ENCODE measurements around the gene SIRPD.
"Not testable (repeated sequence)": the region's sequence is repeated elsewhere in the genome, so short reads cannot be mapped to it uniquely, and the experiment has no call there.

Gene SIRPD

DNA sequence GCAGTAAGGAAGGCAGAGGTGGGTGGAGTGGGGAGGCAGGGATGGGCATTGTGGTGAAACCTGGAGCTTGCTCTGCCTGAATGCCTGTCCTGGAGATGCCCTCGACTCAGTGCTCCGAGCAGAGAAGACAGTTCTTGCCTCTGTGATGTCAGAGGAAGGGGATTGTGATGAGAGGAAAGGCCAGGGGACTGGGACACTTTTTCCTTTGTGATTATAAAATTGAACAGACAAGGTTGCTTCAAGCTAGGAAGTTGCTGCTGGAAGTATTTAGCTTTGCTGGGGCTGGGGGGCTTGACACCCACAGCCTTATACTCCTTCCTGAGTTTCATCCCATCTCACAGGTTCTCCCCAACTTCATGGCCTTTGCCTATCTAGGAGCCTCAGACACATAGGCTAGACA is at the start of gene SIRPD:
TSS of gene SIRPD (minus strand) at position 101 of the 400 bp plus-strand sequence. CDS start at position 49, 52 bp downstream.
- Mint-ChIP-seq H3K9me3 (peaks cover 2% of the 10 kb centered on the region), H3K27me3 (no peaks in the 10 kb centered on the region), H3K27ac (peak within 1 kb of the TSS; percentile 12), H3K36me3 (peaks cover 8% of the 10 kb centered on the region), H3K4me1 (peaks cover 24% of the 10 kb centered on the region), H3K4me3 (no peak within 1 kb of the TSS)

DNA sequence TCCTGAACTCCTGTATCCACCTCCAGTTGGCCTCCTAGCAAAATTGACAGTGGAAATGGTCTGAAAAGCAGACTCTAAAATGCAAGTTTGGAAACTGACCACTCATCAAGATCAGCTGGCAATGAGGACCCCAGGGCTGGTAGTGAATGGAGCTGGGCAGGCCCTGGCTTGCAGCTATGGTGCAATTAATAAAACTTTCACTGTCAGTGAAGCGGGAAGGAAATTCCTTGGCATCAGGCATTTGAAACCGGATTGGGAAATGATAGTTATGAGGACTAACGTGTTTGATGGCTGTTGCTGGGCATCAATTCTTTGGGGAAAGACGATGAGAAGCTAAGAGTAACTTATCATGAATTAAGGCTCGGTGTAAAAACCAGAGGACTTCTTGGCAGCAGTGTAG is 43.2 kb upstream of the SIRPD start:
- Mint-ChIP-seq H3K27me3 (no peaks in the 10 kb centered on the region), H3K36me3 (no peaks in the 10 kb centered on the region), H3K9me3 (no peaks in the 10 kb centered on the region), H3K27ac (no peak overlapping the region), H3K4me1 (no peaks in the 10 kb centered on the region), H3K4me3 (no peak overlapping the region)

DNA sequence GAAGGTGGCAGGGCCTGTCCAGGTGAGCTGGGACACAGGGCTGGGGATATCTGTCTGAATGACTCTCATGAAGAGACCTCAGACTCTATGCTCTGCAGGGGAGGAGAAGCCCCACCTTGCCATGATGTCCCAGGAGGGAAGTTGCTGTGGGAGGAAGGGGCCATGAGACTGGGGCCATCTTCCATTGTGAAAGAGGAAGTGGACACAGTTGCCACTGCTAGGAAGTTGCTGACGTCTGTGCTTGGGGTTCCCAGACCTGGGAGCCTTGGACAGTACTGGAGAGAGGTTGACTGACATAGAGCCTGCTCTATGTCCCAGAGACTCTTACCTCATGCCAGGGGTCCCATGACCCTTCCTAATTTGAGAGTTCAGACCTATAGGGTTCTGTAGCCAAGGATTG is 37.8 kb upstream of the SIRPD start:
- no peaks in the 10 kb centered on the region for H3K9me3 Mint-ChIP-seq
- no peaks in the 10 kb centered on the region for H3K27me3 Mint-ChIP-seq
- H3K27ac Mint-ChIP-seq: no peak overlapping the region
- H3K4me3 Mint-ChIP-seq: no peak overlapping the region
- no peaks in the 10 kb centered on the region for H3K36me3 Mint-ChIP-seq
- no peaks in the 10 kb centered on the region for H3K4me1 Mint-ChIP-seq

DNA sequence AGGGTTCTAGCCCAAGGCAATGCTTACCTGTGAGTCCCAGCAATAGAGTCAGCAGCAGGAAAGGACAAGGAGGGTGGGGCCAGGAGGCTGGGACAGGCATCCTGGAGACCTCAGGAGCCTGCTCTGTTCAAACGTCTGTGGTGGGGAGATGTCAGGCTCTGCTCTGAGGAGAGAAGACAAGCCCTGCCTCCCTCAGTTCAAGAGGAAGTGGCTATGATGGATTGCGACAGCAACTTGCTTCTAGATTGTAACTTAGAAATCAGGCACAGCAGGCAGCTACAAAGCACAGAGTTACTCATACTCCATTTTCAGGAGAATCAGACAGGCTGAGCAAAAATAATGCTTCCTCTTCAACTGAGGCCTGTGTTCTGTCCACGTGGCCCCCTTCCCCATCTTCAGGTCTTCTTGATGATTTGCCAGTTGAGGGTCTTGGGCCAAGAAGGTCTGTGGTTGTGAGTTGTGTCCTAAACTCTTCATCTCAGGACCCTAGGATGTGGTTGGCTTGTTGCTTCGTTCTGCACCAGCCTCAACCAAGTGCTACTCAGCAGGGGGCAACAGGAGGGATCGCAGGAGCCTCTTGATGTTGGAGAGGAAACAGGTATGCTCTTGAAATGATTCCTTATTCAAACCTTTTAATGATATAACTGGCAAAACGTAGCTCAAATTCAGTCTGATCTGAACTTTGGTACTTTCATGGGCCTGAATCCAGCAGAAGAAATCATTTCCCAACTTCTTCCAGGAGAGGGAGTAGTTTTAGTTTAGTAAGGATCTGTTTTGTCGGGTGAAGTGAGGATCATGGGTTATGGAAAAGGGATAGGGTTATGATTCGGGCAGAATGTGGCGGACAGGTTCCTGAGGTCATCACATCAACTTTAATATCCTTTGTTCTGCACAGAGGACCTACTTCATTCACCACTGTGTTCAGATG is 31.3 kb upstream of the SIRPD start:
- no peaks in the 10 kb centered on the region for H3K36me3 Mint-ChIP-seq
- H3K27me3 Mint-ChIP-seq: no peaks in the 10 kb centered on the region
- H3K4me3 Mint-ChIP-seq: no peak overlapping the region
- no peaks in the 10 kb centered on the region for H3K4me1 Mint-ChIP-seq
- H3K9me3 Mint-ChIP-seq: no peaks in the 10 kb centered on the region
- H3K27ac Mint-ChIP-seq: no peak overlapping the region

DNA sequence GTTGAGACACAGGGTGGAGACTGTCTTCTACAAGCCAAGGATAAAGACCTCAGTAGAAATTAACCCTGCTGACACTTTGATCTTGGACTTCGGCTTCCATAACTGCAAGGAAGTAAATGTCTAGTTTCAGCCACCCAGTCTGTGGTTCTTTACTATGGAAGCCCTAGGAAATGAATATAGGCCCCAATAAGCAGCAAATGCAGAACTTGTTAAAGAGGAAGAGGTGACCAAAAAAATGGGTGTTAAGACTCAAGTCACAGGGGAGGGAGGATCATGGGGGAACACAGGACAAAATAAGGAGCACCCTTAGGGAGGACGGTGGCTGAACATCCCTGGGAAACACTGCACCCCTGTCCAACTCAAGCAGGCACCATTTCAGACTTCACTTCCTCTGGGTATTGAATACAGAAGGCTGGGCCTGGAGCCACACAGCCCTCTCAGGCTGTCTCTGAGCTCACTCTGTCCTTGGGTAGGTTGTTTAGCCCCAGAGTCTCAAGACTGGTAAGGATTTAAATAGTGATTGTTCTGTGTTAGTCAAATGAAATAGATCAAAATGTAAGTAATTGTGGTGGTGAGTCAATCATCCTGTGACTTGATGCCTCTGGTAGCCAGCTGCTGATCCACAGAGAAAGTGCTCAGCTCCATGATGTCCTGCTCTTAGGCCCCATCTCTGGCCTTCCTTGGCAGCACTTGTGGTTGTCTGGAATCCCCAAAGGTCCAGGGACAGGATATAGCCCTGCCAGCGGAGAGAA is 30.5 kb upstream of the SIRPD start:
- Mint-ChIP-seq H3K36me3 (no peaks in the 10 kb centered on the region), H3K4me1 (no peaks in the 10 kb centered on the region), H3K4me3 (no peak overlapping the region), H3K27ac (no peak overlapping the region), H3K9me3 (no peaks in the 10 kb centered on the region), H3K27me3 (no peaks in the 10 kb centered on the region)

DNA sequence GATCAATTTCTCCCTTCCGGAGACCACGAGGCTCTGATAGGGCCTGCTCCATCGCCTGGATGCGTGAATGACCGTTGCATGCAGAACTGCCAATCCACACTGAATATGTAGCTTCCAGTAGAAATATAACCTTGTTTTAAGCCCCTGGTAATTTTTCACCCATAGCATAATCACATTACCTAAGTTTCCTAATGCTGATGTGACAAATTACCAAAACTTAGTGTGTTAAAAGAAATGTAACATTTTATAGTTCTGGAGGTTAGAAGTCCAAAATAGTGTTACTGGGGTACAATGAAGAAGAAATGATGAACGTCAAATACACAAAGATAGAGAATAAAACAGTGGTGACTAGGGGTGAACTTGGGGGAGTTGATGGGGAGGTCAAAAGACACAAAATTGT is 22.0 kb upstream of the SIRPD start:
- Mint-ChIP-seq H3K4me3 (no peak overlapping the region), H3K27ac (no peak overlapping the region), H3K27me3 (no peaks in the 10 kb centered on the region), H3K36me3 (peaks cover 1% of the 10 kb centered on the region), H3K9me3 (no peaks in the 10 kb centered on the region), H3K4me1 (no peaks in the 10 kb centered on the region)

DNA sequence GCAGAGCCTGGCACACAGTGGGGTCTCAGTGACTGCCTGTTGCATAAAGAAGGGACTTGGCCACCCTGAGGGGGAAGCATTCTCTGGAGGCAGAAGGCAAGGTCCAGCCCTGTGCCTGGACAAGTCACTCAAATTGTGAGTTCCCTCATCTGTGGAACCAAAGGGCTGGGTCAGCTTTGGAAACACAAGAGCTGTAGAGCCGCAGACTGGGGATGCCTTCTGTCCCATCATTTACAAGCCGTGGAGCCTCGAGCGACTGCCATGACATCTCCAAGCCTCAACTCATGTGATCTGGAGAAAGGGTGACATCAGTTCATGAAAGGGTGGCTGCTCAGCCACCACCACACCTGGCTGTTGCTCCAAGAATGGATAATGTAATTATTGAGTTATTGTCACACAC is 20.4 kb upstream of the SIRPD start:
- Mint-ChIP-seq H3K4me3 (no peak overlapping the region), H3K27me3 (no peaks in the 10 kb centered on the region), H3K9me3 (no peaks in the 10 kb centered on the region), H3K27ac (no peak overlapping the region), H3K4me1 (no peaks in the 10 kb centered on the region), H3K36me3 (peaks cover 1% of the 10 kb centered on the region)

DNA sequence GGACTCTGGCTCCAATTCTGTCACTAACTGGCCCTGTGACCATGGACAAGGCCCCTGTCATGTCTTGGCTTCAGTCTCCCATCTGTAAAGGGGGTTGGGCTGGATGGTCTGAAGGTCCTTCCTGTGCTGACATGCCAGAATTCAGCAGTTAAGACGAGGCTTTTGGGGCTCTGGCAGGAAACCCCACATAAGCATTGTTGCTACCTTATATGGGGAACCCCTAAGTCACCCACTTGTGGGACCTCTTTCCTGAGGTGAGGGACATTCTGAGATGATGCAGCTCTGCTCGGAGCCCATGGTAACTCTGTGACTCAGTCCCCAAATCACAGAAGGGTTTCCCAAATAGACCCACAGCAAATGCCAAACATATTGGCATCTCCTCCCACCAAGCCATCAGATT is 19.8 kb upstream of the SIRPD start:
- H3K27me3 Mint-ChIP-seq, H3K27ac Mint-ChIP-seq, H3K36me3 Mint-ChIP-seq, H3K9me3 Mint-ChIP-seq, H3K4me1 Mint-ChIP-seq, H3K4me3 Mint-ChIP-seq: not testable (repeated sequence)

DNA sequence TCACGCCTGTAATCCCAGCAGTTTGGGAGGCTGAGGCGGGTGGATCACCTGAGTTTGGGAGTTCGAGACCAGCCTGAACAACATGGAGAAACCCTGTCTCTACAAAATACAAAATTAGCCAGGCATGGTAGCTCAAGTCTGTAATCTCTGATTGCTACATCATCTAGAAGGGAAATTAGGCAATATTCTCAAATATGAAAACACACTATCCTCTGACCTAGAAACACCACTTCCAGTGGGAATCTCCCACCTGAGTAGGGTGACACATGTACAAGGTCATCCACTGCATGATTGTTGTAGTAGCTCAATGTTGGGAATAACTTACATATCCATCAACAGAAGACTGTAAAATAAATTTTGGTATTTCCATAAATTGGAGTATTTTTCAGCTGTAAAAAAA is 19.1 kb upstream of the SIRPD start:
- no peaks in the 10 kb centered on the region for H3K27me3 Mint-ChIP-seq
- peaks cover 1% of the 10 kb centered on the region for H3K36me3 Mint-ChIP-seq
- H3K4me3 Mint-ChIP-seq: no peak overlapping the region
- H3K4me1 Mint-ChIP-seq: no peaks in the 10 kb centered on the region
- H3K27ac Mint-ChIP-seq: no peak overlapping the region
- H3K9me3 Mint-ChIP-seq: no peaks in the 10 kb centered on the region

DNA sequence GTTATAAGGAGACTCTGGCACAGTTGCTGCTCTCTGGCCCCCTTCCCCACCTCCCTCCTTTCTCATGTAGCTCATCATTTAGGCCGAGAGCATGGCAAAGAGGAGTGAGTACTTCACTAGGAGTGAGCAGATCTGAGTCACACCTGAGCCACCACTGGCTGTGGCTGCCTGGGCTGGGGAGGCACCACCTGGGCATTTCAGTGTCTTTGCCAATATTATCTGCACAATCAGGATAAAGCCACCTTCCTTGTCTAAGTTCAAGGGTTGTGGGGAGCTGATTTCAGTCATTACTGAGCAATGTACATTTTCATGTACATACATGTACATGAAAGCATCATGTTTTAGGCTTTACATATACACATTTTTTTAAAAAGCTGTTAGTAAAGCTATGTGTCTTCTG is 18.5 kb upstream of the SIRPD start:
- not testable (repeated sequence) for H3K27me3 Mint-ChIP-seq, H3K4me1 Mint-ChIP-seq, H3K27ac Mint-ChIP-seq, H3K36me3 Mint-ChIP-seq, H3K9me3 Mint-ChIP-seq, H3K4me3 Mint-ChIP-seq

DNA sequence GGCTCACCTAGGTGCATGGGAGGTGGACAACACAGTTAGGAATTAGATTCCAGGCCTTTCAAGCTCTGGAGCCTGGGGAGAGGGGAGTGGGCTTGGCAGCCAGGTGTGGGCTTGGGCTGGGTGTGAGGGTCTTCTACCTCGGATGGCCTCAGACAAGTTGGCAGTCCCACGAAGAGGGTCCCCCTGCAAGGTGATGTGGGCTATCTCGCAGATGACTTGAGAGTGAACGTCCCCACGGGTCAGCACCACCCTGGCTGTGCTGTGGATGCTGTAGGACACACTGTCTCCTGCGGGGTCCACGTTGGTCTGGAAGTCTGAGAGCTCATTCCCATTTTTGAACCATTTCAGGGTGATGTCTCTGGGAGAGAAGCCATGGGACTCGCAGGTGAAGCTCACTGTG is 14.1 kb upstream of the SIRPD start:
- not testable (repeated sequence) for H3K27ac Mint-ChIP-seq, H3K4me1 Mint-ChIP-seq, H3K4me3 Mint-ChIP-seq, H3K9me3 Mint-ChIP-seq, H3K27me3 Mint-ChIP-seq
- peaks cover 11% of the 10 kb centered on the region for H3K36me3 Mint-ChIP-seq

DNA sequence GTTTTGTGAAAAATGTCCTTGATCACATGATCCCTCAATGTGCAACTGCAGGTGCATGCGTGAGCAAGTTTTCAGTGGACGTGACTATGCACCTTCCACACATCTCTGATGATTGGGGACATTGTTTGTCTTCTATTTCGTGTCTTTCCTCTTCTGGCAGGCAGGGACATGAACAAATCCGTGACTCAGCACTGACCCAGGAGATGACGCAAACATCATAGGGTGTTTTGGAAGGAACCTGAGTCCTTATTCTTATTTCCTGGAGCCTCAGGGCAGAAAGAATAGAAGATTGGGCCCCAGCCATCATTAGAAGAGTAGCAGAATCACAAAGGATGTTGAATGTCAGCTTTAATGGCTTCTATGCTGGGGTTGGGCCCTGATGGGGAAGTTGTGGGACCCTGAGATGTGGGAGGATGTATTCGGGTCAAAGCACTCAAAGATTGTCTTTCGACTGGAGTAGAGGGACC is 11.9 kb upstream of the SIRPD start:
- Mint-ChIP-seq H3K9me3 (no peaks in the 10 kb centered on the region), H3K4me1 (peaks cover 4% of the 10 kb centered on the region), H3K27ac (no peak overlapping the region), H3K27me3 (no peaks in the 10 kb centered on the region), H3K36me3 (peaks cover 23% of the 10 kb centered on the region), H3K4me3 (no peak overlapping the region)

DNA sequence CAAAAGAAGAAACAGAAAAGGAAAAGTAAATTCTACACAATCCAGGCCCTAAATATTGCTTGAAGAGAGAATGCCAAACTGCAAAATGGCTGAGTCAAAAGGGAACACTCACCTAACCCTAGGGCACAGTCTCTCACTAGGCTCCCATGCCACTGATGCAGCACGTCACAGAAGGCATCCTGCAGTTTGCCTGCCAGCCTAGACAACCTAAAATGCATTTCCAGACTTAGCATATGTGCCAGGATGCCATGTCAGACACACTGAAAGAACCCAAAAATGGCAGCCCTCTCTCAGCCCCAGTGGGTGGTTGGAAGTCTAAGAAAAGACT is 10.6 kb upstream of the SIRPD start:
- no peak overlapping the region for H3K4me3 Mint-ChIP-seq
- no peaks in the 10 kb centered on the region for H3K27me3 Mint-ChIP-seq
- H3K27ac Mint-ChIP-seq: no peak overlapping the region
- H3K36me3 Mint-ChIP-seq: peaks cover 32% of the 10 kb centered on the region
- no peaks in the 10 kb centered on the region for H3K9me3 Mint-ChIP-seq
- peaks cover 9% of the 10 kb centered on the region for H3K4me1 Mint-ChIP-seq

DNA sequence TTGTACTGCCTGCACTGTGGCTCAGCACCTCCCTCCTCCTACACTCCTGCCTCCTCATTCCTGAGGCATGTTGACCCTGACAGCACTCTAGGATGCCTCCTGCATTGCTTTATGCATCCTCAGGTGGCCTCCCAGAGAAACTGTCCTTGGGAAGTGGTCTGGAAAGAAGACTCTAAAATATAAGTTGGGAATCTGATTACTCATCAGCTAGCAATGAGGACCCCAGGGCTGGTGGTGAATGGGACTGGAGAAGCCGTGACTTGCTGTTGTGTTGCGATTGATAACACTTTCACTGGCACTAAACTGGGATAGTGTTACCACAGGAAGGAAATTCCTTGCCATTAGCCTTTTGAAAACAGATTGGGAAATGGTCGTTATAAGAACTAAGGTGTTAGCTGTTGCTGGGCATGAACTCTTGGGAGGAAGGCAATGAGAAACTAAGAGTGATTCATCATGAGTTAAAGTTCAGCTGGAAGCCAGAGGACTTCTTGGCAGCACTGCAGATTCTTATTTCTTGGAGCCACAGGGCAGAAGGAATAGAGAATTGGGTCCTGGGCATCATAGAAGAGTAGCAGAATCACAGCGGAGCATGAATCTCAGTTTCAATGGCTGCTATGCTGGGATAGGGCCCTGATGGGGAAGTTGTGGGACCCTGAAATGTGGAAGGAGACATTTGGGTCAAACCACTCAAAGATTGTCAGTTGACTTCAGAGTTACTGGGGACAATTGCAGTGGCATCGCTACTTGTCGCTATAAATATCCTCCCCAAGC is 10.1 kb upstream of the SIRPD start:
- H3K4me3 Mint-ChIP-seq: no peak overlapping the region
- H3K4me1 Mint-ChIP-seq: peaks cover 13% of the 10 kb centered on the region
- peaks cover 35% of the 10 kb centered on the region for H3K36me3 Mint-ChIP-seq

DNA sequence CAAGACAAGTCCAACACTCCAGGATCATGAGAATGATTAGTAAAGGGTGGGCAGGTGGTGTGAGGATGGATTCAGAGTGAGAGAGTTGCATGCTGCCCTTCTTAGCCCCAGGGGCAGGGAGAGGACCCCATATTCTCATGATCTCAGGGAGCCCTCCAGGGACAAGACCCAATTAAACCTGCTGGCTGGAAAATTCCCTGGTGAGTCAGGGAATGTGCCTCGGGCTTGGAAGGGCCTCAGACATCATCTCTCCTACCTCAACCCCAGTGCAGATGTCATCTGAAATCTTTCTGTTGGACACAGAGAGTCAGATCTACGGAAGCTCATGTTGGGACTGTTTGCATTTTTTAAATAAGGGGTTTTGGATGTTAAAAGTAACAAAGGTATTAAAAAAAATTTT is 9.2 kb upstream of the SIRPD start:
- H3K27me3 Mint-ChIP-seq: no peaks in the 10 kb centered on the region
- peaks cover 5% of the 10 kb centered on the region for H3K9me3 Mint-ChIP-seq
- peaks cover 38% of the 10 kb centered on the region for H3K36me3 Mint-ChIP-seq
- peaks cover 22% of the 10 kb centered on the region for H3K4me1 Mint-ChIP-seq
- no peak overlapping the region for H3K4me3 Mint-ChIP-seq
- H3K27ac Mint-ChIP-seq: no peak overlapping the region

More for the DNA sequence above, 10.1 kb upstream of the SIRPD start:
- H3K27me3 Mint-ChIP-seq: no peaks in the 10 kb centered on the region
- H3K27ac Mint-ChIP-seq: no peak overlapping the region
- H3K9me3 Mint-ChIP-seq: peaks cover 4% of the 10 kb centered on the region

DNA sequence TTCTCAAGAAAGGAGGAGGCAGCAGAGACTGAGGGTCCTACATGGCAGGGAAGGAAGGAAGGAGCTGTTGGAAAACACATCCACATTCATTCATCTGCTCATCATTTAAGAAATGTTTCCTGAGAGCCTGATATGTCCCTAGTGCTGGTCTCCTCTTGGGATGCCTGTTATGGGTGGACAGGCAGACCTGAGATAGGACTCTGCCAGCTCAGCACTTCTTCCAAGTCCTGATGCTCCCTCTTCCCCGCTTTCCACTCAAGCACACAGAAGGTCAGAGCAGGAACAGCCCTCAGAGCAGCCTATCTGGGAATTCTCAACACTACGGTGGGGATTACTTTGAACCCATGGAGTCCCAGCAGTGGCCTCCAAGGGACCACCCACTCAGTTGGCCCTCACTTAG is 8.0 kb upstream of the SIRPD start:
- Mint-ChIP-seq H3K4me1 (peaks cover 27% of the 10 kb centered on the region), H3K4me3 (no peak overlapping the region), H3K27ac (no peak overlapping the region), H3K27me3 (no peaks in the 10 kb centered on the region), H3K9me3 (peaks cover 5% of the 10 kb centered on the region), H3K36me3 (peaks cover 40% of the 10 kb centered on the region)
